Colon (tissue), 2 donors: Measurements from ENCODE around the gene RXRA.

ENCODE experiments used
- FAIRE-seq: peaks from 2 replicates; lab custom pipeline; 2012; peaks lifted over from hg19 to GRCh38; lab: Jason Lieb, UNC
- donor health status: control.
- donor health status: control.

Gene RXRA

DNA sequence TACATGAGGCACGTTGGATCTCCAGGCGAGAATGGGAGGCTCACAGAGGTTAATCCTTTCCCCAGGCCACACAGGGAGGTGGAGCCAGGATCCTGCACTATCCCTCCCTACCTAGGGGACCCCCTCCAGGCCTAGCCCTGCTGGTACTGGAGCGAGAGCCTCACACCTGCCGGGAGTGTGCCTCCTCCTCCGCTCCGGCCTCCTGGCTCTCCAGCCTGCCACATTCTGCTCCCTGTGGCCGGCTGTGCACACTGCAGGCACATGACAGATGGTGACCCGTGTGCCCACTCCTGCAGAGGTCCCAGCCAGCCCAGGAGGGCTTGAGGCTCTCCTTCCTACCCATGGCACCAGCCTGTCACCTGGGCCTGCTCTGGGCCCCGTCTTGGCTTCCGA is 93.4 kb downstream of the RXRA start:
- FAIRE-seq, result no peak

DNA sequence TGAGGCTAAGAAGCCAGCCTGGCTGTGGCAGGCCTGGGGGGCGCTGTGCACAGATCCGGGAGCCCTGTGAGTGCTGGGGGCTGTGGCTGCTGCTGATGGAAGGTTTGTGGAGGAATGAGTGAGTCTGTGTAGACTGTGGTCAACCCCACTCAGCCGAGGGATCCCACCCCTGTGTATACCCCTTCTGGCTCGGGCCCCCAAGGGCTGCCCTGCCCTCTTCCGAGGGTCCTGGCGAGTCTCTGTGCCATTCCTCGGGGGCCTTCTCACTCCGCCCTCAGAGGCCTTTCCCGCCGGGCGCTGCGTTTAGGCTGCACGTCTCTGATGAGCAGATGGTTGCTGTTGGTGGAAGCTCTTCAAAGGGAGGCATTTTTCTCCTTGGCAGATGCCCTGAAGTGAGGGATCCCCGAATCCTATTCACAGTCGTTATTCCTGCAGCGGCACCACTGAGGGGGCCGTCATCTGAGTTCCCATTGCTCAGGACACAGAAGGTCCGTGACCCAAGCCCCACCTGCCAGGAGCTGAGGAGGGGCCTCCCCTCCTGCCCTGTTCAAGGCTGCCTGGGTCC is 94.1 kb downstream of the RXRA start:
- FAIRE-seq, result no peak

DNA sequence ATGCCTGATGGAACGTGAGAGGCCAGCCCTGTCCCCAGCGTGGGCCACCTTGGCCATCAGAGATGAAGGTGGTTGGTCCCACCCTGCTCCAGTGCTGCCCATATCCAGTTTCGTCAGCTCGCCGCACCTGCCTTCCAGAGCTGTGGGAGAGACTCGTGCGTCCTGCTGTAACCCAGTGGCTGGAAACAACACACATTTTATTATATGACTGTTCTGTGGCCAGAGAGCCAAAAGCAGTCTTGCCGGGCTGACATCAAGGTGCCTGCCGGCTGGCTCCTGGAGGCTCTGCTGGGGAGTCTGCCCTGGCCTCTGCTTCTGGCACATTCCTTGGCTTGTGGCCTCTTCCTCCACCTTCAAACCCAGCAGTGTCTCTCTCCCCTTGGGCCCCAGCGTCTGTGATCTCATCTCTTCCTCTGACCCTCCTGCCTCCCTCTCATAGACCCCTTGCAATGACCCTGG is 94.7 kb downstream of the RXRA start:
- no peak for FAIRE-seq

DNA sequence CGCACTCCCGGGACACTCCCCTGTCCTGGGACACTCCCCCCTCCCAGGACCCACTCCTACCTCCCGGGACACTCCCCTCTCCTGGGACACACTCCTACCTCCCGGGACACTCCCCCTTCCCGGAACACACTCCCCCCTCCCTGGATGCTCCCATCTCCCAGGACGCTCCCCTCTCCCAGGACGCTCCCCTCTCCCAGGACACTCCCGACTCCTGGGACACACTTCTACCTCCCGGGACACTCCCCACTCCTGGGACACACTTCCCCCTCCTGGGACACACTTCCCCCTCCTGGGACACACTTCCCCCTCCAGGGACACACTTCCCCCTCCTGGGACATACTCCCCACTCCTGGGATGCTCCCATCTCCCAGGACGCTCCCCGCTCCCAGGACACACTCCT is 95.6 kb downstream of the RXRA start:
- FAIRE-seq, result no peak

DNA sequence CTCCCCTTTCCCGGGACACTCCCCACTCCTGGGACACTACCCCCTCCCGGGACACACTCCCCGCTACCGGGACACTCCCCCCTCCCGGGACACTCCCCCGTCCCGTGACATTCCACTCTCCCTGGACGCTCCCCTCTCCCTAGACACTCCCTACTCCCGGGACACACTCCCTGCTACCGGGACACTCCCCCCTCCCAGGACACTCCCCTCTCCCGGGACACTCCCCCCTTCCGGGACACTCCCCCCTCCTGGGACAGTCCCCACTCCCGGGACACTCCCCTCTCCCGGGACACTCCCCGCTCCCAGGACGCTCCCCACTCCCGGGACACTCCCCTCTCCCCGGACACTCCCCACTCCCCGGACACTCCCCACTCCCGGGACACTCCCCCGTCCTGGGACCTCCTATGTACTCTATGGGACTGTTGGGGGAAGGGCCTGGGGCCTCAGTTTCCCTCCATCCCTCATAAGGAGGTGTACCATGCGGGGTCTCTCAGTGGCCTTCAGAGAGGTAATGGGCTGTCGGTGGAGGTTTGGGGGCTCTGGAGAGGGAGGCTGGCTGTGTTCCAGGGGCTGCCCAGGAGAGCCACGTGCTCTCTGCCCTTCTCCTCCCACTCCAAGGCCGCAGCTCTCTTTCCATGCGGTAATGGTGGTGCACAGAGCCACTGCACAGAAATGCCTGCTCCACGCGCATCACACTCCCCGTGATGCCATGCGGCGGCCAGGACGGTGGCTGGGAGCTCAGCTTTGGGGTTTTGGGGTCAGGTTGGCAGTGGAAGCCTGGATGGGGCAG is 96.2 kb downstream of the RXRA start:
- FAIRE-seq, result no peak

DNA sequence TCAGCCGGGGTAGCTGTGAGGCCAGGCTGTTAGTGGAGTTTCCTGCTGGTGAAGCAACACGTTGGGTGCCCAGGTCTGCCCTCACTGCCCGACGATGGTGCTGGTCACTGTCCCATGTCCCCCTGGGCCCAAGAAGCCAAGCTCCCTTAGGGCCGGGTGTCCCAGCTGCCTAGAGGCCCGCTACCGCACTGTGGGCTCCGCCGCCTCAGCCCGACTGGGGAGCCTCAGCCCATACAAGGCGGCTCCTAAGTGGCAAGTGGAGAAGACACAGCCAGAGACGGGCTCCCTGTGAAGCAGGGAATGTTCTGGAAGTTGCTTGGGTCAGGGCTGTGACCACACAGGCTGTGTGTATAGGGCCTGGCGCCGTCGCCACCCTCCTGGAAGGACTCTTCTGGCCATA is 96.9 kb downstream of the RXRA start:
- FAIRE-seq, result no peak

DNA sequence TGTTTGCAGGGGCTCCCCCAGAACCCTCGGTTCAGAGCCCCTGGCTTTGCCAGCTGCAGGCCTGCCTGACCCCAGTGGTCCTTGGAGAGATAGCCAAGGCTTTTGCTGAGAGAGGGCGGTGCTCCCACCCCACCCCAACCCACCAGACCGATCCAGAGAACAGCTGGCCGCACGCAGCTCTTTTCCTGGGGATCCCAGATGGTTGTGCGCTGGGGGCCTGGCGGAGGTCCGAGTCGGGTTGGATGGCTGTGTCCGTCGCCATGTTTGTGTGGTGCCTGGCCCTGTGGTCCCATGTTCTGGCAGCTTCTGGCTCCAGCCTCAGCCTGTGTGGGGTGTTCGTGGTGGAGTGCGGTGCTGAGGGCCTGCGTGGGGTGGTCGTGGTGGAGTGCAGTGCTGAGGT is 97.5 kb downstream of the RXRA start:
- no peak for FAIRE-seq

DNA sequence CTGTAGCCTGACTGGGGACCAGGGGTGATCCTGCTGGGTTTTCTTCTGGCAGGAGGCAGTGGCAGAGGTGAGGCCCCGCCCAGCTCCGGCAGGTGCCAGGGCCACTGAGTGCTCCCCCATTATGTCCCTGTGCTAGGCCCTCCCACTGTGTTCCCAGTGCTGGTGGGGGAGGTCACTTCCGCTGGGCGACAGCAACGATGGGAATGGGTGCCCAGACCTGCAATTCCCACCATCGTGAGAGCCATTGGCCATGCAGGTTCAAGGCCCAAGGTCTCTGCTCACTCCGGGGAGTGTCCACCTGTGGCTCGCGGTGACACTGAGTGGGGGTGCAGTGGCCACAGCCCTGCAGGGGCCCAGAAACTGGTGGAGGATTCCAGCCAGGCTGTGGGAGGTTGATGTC is 98.6 kb downstream of the RXRA start:
- FAIRE-seq, result no peak

DNA sequence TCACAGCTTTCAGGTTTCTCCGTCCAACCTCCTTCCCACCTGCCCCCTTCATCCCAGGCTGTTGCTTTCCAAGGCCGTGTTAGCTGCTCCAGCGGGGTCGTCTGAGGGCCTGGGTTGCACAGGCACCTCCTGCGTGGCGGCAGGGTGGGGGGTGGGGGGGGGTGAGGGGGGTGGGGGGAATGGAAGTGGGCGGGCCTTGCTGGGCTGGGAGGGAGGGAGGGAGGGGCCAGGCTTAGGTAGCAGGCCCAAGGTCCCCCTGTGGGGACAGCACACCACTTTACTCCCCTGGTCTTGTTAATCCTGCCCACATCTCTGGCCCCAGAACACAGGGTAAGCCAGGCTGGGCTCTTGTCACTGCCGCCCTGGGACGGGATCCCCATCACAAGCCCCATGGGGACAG is 99.1 kb downstream of the RXRA start:
- no peak for FAIRE-seq

DNA sequence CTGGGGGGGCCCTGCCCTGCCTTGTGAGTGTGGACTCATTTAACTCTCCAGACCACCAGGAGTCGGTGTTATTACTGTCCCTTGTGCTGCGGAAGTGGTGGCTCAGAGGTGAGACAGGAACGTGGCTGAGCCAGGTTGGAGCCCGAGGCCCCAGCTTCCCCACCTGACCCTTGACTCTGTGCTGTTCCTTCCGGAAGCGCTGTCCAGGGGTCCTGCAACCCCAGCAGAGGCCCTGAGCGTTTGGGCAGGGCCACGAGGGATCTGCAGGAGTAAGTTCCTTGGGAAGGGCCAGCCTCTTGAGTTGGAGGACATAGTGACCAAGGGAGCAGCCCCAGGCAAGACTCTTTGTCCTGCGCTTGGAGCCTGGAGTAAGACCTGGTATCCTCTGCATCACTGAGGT is 99.6 kb downstream of the RXRA start:
- no peak for FAIRE-seq

DNA sequence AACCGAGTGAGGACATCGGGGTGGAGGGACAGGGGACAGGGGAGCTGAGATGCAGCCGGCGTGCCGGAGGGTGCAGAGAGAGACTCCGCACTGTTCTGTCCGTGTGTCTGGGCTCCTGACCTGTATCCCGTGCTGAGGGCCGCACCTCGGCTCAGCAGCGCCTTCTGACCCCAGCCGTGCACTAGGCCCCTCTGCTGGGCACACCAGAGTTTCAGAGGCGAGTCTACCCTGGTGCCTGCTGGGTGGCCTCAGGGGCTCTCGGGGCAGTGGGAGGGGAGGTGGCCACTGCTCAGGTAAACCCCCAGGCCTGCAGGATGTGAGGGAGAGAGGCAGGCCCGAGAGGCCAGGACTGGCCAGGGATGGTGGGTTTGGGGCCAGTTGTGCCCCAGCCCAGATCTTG is 100.2 kb downstream of the RXRA start:
- FAIRE-seq, result no peak

DNA sequence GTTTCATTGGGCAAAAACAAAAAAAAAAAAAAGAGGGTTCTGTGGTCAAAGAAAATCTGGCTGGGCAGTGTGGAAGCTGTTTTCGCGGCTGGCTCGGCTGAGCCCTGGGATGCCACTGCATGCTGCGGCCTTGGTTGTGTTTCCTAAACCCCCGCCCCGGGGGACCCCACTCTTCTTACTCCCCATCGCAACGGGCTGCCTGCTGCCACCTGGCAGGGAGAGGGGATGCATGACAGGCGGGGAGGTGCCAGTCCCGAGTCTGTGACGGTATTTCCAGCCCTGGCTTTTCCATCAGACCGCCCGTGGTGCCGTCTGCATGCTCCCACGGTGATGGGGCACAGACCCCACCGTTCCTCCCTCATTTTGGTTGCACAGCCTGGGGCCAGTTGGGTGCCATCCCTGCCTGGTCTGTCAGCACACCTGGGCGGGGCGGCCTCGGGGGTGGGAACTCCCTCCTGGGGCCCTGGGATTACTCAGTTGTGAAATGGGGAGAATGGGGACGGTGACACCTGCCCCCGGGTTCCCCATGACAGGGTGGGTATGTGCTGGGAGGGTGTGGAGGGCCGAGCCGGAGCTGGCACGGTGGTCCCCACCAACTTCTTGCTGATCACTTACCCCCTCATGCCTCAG is 101.0 kb downstream of the RXRA start:
- FAIRE-seq, result no peak

DNA sequence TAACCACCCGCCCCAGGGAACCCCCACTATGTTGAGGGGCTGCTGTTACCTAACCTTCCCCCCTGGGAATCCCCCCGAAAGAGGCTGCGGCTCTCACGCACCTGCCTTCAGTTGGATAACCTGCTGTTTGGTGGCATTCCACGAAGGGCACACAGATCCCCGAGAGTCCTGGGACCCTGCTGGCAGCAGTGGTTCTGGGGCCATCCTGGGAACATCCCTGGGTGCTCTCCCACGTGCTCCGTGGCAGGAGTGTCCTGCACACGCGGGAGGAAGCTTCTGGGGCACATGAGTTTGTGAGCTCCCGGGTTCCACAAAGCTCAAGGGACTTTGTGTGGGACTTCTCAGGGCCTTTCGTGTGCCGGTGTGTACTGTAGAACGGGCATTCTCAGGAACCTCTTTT is 102.3 kb downstream of the RXRA start:
- FAIRE-seq, result no peak

DNA sequence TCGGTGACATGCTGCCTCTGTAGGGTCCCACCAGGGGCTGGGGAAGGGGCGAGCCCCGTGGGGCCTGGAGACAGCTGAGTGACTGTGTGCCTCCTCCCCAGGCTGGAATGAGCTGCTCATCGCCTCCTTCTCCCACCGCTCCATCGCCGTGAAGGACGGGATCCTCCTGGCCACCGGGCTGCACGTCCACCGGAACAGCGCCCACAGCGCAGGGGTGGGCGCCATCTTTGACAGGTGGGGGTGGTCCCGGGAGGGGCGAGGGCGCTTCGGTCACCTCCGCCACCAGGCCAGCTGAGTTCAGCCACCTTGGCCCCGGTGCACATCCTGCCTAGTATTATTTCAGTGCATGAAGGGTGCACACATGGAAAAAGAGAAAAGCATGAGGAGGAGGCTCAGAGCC is 102.8 kb downstream of the RXRA start:
- no peak for FAIRE-seq

DNA sequence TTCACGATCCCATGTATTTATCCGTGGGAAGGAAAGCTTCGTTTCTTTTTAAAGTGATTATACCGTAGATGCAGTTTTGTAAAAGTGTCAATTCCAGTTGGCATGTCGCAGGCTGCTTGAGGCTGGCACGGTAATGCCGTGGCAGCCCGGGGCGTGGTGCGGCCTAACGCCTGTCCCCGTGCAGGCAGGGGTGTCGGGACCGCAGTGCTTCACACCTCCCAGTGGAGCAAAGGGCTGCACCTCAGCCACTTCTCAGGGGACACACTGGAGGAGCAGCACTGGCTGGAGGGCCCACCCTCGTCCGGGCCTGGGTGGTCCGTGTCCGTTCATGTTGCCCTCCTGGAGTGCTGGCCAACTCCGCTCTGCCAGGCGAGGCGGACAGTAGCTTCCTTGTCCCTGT is 103.2 kb downstream of the RXRA start:
- FAIRE-seq, result no peak

DNA sequence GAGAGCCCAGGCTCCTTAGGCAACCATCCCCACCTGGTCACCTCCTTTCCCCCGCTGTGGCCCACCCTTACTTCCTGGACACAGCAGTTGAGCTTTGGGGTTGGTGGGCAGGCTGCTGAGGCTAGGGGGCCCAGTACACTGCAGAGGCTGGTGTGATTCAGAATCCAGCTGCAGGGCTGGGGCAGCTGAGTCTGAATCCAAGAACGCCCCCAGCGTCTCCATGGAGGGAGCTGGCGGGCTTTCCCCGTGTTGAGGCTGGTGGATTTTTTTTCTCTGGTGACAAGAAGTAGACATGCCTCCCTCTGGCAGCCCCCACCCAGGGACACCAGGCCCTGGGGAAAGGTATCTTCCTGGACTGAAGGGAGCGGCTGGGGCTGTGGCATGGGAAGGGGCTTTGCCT is 104.8 kb downstream of the RXRA start:
- FAIRE-seq, result no peak

DNA sequence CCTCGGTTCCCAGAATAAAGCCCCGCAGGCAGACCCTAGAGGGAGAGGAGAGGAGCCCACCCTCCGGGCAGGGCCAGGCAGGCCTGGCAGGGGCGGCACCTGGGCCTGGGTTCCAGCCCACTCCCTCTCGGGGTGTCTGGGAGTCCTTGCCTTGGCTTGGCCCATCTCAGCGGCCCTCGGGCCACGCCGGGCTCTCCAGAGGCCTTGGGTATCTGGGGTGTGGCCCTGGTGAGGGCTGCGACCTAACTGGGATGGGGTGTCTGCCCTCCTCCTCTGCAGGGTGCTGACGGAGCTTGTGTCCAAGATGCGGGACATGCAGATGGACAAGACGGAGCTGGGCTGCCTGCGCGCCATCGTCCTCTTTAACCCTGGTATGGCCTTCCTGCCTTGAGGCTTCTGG is 105.4 kb downstream of the RXRA start:
- FAIRE-seq, result no peak

DNA sequence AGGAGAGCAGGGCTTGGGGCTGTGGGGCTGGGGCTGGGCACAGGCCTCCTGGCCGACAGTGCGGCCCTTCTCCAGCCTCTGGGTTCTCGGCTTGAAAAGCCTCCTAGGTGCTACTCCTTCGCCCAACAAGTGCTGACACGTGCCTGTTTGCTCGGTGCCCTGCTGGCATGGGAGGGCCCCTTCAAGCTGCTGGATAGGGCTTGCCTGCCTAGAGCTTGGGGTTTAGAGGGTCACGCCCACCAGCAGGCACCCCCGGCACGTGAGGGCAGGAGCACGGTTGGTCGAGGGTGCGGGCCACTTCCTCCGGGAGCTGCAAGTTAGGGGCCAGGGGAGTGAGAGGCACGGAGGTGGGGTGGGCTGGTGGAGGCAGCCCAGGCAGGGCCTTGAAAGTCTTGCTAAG is 106.2 kb downstream of the RXRA start:
- FAIRE-seq, result no peak

DNA sequence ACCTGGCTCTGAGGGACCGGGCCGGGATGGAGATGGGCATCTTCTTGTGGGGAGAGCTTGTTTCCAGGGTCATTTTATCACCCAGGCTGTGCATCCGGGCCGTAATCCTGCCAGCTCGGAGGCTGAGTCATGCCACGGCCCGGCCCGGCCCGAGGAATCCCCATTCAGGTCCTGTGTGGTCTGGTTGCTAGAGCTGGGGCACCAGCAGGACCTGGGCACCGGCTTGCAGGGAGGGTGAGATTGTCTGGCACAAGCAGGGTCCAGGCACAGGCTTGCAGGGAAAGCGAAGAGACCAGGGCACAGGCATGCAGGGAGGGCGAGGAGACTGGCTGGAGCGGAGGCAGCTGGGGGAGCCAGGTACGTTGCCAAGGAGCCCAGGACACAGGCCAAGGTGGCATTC is 106.8 kb downstream of the RXRA start:
- FAIRE-seq, result no peak

DNA sequence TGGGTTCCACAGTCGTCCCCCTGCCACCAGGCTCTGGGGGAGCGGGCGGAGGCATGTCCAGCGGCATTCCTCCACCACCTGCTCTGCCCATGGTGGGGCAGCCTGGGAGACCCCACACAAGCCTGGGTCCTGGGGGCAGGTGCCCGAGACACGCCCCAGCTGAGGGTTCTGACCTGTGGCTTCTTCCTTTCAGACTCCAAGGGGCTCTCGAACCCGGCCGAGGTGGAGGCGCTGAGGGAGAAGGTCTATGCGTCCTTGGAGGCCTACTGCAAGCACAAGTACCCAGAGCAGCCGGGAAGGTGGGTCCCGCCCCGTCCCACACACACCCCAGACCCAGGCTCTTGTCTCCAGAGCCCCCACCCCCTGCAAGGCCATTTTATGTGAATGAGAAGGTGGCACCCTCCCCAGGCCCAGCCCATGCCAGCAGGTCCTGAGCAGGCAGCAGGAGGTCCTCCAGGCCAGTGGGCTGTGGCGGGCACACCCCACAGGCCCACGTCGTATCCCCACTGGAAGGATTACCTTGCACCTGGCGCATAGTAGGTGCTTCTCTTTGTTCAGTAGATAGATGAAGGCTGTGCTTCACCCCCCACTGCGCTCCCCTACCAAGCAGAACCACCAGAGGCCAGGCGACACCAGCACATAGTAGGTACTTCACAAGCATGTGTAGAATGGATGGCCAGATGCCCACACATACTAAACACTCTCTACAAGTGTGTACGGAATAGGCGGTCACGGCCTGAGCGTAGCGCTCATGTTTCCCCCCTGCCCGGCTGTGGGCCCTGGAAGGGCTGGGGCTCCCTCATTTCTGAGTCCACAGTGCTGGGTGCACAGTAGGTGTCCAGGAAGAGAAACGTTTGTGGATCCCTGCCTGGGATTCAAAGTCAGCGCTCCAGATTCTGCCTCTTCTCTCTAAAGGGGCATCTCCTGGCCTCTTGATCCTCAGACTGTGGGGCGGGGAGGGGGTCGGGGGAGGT is 107.9 kb downstream of the RXRA start:
- no peak for FAIRE-seq

DNA sequence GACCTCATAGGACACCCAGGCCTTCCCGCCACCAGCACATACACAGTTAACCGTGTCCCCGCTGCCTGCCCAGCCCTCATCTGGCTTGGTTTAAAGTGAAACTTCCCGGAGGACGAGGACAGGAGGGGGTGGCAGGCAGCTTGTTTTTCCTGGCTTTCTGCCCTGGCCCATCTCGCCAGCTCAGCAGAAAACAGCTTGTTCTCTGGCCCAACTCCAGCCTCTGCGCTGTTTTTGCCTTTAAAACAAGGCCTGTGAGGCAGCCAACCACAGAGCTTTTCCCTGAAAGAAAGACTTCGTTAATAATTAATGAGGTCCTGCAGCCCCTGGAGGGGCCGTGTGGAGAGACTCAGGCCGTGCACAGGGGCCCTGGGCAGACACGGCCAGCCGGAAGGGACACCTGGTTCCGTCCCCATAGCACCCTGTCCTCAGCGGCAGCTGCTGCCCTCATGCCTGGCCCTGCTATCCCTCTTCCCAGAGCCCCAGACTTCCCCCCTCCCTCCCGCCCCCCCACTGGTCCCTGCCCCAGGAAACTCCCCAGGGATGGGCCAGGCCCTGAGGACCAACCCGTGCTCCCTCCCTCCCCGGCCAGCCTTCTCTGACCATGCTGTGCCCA is 108.7 kb downstream of the RXRA start:
- FAIRE-seq, result no peak
